Peyer's patch (tissue), 4 donors: ENCODE measurements around the gene WWOX.

ENCODE experiments used
- CTCF ChIP-seq, 6 experiments: fragments of 450-650 bp in 4 of 6; fragments of 200-600 bp in 2 of 6; sonication (generic) in 1 of 6; IDR thresholded peaks; one replicate each; pipeline ENCODE4 v1.5.1; 2017 to 2019; ENCODE audit warnings: antibody characterized with exemption in 6 of 6, mild to moderate bottlenecking in 3 of 6, moderate library complexity in 1 of 6
- POLR2A ChIP-seq, 2 donors: fragments of 450-650 bp; IDR thresholded peaks; one replicate each; pipeline ENCODE4 v1.5.1; 2017; ENCODE audit warnings: antibody characterized with exemption in 2 of 2, mild to moderate bottlenecking in 2 of 2, moderate library complexity in 2 of 2

- TF ChIP-seq CTCF (IDR thresholded peaks at IDR 0.05) (no peak), POLR2A (IDR thresholded peaks at IDR 0.05) (no peak)
Observed at GRCh38 chr16:78128913-78129312, 29.5 kb downstream of the WWOX start.
